Measurements from ENCODE around the gene TSPAN11.
"Not testable (repeated sequence)": the region's sequence is repeated elsewhere in the genome, so short reads cannot be mapped to it uniquely, and the experiment has no call there.

TSPAN11 gene

DNA sequence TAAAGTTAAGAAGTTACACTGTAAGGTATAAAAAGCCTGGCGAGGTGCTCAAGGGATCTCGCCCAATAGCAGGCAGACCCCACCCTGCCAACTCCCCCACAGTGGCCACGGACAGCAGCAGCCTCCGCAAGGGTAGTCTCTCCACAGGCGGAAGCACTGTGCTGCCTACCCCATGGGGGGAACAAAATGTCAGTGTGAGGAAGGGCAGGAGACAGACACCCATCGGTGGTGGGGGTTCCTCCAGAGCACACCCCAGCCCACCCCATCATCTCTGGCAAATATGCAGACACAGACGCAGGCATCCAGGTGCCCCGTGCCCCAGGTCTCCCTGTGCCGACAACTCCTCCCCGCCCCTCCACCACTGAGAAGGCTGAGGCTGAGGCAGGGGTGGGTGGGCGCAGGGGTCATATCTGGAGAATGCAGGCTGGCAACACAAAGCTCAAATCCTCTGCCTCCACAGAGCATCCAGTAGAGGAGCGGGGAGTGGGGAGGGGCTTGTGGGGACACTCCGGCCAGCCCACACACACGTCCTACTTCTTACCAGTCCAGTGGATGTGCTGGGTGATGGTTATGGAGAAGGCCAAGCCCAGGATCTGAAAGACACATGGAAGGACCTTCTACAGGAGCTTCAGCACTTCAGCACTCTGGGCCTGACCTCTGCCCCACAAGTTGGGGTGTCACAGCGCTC is 78.9 kb downstream of the TSPAN11 start:
- no peak for DNase-seq

DNA sequence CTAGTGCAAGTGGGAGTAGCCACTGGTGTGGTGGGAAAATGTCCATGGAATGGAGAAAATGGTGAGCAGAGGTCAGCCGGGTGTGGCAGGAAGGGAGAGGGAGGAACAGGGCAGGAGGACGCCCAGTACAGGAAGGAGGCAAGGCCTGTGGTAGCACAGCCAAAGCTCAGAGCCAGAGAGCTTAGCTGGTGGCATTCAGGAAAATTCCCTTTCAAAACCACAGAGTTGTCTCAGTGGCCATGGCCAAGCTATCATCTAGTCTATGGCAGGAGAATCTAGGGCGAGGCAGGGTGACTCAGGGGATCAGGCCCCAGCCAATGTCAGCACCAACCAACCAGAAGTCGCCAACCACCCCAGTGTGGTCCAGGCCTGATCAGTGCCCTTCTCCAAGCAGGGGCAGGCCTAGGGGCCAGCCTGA is 79.4 kb downstream of the TSPAN11 start:
- no peak for DNase-seq

DNA sequence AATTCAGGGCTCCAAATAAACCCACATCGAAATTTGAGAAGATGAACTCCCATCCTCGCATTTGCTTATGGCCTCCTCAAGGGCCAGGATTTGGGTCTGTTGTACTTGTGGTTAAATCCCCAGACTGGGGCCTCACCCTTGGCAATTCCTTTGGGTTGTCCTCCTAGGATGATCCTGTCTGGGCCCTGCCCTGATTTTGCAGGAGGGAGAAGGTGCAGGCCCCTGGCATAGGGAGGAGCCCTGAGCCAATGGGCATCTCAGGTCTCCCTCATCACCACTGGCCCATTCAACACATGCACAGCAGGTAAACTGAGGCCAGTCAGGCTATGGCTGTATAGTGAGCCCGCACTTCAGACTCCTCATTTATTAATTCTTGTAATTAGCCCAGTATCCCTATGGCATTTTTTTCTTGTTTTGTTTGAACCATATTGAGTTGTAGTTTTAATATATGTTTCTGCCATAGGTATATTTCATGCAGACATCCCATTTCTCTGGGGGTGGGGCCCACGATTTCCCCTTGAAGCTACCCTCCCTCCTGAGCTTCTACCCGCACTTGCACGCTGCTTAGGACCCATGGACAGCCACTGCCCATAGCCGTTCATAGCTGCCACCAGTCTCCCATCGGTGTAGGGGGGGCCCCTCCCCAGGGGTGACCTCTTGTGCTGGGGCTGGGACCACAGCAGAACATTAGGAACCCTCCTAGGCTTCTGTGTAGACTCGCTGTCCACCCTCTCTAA is 80.0 kb downstream of the TSPAN11 start:
- DNase-seq: no peak

DNA sequence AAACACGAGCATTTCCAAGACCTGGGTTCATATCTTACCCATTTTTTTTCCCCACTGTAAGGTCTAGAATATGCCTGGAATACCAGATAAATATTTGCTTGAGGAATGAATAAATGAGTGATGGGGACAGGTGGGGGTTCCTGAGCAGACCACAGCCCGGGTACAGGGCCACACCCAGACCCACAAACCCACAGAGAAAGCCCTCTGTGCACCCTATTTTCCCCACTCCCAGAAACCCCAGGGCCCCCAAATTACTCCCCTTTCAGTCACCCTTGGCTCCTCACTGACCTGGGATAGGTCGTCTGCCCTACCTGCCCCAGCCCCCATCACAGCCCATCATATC is 80.6 kb downstream of the TSPAN11 start:
- DNase-seq: no peak

DNA sequence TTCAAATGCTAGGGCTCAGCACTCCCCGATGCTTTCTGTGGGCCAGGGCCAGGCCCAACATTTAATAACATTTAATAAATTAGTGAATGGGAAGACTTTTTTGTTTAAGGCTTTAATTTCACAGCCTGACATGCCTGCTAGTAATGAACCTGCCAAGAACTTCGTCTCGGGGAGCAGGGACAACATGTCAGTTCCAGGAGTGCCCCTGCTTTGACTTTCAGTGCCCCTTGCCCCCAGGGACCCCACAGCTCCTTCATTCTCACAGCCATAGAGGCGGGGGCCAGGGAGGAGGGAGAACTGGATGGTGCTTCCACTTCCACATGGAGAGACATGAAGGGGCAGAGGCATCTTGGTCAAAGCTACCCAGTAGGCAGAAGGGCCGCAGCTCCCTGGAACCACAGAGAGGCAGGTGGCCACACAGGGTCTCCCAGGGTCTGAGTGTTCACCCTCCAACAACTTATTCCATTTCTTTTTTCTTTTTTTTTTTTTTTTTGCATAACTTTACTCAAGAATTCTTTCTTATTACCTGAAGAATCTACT is 81.2 kb downstream of the TSPAN11 start:
- no peak for DNase-seq

DNA sequence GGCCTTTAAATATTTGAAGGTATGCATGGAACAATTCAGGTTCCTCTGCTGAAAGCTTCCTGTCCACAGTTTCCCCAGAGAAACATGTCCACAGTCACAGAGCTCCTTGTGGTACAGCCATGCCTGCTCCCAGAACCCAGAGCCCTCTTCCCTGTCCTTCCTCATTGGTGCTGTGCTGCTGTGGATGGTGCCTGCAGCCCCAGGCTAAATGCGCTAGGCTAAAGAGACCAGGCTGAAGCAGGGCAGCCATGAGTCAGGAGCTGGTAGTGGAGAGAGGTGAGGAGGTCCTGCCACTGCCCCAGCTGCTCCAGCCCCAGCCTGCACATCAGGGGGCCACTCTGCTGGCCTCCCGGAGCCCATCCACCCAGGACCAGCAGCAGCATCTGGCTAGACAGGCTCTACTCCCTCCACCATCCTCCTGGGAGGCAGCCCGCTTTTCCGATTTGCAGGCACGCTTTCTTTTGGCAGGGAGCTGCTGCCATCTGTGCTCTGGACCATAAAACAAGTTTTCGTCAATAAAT is 81.8 kb downstream of the TSPAN11 start:
- DNase-seq: no peak

DNA sequence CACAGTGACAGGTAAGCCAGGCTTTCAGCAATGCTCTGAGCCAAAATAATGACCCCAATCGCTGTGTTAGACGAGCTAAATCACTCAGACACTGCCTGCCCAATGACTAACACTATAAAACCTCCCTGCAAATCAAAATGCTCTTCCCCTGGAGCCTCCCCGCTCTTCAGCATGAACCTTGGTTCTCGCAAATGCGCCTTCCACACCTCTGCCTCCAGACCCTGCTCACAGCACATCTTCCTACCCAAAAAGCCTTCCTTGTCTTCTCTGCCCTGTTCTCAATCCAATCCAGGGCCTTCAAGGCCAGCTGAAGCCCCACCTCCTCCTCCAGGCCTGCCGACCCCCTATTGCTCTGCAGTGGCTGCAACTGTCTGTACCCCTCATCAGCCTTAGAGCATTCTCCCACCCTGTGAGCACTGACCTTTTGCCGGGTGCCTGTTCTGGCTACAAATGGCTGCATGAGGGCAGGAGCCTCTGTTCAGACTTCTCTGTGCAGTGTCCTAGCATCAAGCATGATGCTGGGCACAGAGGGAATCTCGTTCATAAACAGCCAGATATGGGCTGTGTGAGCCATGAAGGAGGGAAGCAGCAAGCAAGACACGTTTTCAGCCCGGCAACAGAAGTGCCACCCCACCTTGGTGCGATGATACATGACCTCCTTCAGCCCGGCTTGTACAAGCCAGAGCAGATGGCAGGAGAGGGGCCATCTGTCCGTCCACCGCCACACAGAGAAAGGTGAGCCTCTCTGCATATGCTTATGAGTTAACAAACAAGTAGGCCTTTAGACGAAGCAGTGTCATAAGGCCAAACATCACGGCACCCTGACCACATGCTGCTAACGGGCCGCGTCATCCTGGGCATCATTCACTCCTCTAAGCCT is 82.7 kb downstream of the TSPAN11 start:
- DNase-seq: no peak

DNA sequence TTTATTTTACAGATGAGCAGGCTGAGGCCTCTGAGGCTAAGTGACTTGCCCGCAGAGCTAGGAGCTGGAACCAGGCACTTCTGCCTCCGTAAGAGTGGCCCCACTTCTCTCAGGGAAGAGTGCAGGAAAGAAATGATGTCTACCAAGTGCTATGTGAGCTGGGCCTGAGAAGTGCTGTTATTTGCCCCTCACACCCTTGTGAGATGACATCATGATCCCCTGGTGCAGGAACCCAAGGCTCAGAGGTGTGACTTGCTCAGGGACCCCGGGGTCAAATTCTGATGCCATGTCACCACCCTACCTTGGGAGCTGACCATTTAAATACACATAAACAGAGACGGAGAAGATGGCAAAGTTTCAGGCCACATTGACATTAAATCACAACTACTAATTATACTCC is 83.4 kb downstream of the TSPAN11 start:
- DNase-seq: no peak

DNA sequence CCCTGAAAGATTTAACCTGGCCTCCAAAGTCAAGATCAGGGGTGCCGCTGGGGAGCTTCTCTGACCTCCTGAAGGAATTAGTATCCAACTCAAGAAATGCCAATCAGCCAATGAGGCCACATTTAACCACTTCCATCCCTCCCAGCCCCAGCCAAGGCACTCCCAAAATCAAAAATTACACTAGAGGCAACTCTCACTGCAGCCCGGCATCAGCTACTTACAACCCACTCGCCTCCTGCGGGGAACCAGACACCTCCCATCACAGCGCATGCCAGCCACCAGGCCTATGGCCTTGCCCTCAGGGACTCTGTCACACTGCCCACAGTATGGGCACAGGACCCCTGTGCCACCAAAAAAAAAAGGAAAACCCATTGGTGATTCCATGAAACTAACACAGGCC is 84.8 kb downstream of the TSPAN11 start:
- no peak for DNase-seq

DNA sequence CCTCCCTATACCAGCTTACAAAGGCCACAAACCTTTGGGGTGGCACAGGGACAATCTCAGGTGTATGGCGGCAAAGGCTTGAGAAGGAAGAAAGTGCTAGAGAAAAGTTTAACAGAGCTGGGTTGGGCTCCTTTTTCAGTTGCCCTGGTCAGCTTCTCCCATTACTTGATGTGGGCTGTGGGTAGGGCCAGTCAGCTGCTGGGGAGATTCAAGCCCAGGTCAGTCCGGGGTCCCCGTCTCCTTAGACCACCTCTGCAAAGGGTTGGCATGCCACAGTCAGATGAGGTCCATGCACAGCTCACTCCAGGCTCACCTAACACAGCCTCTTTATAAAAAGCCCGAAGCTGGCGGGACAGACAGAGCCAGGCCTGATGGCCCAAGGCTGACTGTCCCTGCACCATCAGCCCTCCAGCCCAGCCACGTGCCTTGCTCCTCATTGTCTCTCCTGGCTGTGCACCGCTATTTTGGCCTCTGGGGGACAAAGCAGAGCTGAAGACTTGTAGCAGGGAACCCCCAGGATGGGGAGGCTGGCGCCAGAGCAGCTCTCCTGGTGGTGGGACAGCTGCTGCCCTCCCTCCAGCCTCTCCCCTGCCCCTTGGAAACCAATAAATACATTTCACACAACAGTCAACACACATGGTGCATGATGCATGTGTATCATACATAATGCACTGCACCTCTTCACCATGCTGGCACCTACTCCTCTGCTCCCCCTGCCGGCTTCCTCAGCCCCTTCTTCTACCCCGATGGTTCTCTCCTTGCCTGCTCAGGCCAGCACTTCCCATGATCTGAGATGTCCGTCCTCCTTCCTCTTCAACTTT is 85.4 kb downstream of the TSPAN11 start:
- DNase-seq: no peak

DNA sequence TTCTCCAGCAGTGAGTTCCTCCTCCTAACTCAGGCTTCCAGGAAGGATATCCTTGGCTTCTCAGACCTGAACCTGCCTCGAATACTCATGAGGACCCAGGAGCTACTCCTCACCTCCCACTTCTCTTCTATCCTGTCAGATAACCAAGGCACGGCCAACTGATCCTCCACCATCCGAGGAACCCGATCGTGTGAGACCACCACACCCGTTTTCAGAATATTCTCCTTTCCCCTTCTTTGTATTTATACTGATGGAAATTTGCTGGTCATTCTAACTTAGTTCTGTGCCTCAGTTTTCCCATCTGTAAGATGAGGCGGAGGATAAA is 86.0 kb downstream of the TSPAN11 start:
- DNase-seq: not testable (repeated sequence)

DNA sequence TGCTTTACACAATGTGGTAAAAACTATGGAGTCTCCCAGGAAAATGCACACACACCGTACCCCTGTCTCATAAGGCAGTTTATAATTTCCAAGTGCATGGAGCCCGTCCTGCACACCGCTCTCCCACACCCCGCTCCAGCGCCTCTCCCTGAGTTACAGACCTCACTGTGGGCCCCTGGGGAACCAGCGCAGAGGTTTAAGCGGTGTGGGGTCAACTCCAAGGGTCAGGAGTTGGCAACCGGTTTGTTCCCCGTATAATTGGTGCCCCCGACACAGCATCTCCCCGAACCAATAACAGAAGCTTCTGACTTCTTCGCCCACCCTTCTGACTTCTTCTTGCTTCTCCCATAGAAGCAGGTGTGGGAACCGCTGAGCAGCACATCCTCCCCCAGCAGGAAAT is 88.7 kb downstream of the TSPAN11 start:
- DNase-seq: no peak

DNA sequence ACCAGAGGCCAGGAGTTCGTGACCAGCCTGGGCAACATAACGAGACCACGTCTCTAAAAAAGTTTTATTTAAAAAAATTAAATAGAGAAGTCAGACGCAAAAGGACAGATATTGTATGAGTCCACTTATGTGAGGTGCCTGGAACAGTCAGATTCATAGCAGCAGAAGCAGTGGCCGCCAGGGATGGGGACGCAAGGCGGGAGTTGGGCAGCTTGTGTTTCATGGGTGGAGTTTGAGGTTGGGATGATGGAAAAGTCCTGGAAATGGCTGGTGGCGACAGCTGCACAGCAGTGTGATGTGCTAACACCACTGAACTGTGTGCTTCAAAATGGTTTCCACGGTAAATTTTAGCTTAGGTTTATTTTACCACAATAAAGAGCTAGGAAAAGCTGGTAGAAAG is 89.5 kb downstream of the TSPAN11 start:
- DNase-seq: no peak

DNA sequence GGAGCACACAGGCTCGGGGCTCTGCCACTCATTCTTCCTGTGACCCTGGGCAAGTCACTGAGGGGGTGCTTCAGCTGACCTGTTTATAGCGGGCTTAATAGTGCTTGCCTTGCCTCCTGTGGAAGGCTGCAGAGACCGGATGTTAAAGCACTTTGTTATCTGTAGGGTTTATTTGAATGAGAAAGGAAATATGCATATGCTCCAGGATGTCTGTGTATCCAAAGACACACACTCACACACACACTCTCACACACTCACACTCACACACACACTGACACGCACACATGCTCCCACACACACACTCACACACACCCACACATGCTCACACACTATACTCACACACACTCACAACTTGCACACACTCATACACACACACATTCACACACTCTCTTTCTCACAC is 91.0 kb downstream of the TSPAN11 start:
- DNase-seq: no peak

DNA sequence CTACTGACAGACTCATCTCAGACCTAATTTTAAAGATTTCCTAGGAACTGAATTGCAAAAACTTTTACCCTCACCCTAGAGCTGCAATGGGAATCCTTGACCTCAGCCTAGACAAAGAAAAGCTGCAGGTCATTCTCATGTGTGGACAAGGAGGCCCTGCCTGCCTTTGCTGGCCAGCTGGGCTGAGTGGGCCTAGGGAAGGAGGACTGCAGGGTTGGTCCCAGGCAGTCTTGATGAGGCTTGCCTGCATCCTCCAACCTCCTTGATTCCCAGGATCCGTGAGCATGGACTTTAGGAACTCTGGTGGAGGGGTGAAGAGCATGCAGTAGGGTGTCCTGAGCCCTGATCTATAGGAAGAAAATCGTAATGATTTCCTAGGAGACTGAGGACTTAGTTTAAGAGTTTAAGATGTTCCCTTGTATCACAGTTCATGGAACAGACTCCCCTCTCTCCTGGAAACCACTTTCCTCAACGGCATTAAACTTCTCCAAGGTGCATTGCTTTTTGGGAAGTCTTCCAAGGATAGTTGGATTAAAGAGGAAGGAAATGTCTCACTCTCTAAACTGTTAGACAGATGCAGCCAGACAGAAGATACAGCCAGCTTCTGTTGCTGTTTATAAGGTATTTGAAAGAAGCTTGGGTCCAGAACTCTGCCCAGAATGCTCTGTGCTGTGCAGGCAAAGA is 91.7 kb downstream of the TSPAN11 start:
- DNase-seq: no peak

DNA sequence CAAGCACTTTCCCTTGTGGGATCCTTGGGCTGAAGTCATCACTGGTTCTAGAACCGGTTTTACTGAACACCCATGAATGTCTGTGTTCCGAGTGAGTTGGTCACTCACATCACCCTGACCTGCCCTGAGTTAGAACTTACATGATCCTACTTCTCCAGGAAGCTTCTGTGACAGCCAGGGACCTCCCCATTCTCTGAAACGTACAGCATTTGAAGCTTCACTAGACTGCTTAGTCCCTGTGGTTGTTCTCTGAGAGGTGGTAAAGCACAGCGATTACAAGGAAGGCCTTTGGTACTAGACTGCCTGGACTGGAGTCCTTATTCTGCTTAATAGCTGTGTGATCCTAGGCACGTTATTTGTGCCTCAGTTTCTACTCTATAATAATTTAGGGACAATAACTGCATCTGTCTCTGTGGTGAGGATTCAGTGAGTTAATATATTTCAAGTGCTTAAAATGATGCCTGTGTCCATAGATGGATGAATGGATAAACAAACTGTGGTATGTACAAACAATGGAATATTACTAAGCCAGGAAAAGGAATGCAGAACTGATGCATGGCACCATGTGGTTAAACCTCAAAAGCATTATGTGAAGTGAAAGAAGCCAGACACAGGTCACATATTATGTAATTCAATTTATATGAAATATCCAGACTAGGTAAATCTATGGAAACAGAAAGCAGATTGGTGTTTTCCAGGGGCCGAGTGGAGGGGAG is 92.4 kb downstream of the TSPAN11 start:
- DNase-seq: no peak

DNA sequence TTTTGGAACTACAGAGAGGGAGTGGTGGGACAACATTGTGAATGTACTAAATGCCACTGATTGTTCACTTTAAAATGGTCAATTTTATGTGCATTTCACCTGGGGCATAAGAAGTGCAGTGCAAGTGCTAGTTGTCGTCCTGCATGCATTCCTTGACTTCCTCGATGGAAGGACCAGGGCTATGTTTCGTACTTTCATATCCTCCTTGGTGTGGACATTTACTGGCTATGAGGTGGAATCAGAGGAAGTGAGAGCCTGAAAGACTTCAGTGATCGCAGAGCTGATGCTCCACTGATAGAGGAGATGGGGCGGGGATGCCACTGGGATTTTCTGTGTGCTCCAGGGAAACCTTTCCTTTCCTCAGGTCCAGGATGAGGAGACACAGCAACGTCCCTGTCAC is 93.0 kb downstream of the TSPAN11 start:
- no peak for DNase-seq

DNA sequence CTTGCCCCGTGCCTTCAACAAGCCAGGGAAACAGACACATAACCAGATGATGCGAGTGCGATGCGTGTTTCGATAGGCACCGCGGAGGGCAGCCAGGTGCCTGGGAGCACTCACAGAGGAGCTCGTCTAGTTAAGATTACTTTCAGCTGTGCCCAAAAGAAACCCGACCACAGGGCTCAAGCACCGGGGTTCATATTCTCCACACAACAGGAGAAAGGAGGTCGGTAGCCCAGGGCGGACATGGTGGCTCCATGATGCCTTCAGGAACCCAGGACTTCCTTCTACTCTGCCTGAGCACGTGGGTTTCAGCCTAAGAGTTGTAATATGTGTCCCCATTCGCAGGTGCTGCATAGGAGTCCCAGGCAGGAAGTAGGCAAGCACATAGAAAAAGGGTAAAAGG is 93.4 kb downstream of the TSPAN11 start:
- DNase-seq: no peak

DNA sequence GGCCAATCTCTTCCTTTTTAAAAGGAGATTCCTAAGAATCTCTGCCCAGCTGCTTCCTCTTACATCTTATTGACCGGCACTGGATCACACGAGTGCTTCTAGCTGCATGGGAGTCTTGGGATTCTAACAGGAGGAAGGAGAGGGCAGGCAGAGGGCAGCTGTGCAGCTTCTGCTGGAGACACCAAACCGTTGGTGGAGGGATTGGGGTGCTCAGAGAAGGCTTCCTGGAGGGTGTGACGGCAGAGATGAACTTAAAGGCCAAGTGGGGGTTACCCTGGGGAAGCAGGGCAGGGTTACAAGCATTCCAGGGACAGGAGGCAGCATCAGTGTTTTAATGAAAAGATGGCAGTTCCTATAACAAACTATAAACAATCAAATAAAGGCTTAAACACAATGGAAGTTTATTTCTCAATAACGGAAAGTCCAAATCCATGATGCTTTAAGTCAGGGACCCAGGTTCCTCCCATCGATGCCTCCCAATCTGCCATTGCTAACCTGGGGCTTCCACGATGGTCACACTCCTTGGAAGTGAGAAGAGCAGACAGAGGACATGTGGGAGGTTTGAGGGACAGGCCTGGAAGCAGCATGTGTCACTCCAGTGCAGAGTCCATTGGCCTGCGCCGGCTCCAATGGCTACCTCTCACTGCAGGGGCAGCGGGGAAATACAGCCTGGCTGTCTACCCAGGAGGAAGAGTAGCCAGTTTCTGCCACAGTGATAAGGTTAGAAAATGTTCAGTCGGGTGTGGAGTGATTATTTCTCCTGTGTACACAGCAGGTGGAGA is 94.0 kb downstream of the TSPAN11 start:
- no peak for DNase-seq

DNA sequence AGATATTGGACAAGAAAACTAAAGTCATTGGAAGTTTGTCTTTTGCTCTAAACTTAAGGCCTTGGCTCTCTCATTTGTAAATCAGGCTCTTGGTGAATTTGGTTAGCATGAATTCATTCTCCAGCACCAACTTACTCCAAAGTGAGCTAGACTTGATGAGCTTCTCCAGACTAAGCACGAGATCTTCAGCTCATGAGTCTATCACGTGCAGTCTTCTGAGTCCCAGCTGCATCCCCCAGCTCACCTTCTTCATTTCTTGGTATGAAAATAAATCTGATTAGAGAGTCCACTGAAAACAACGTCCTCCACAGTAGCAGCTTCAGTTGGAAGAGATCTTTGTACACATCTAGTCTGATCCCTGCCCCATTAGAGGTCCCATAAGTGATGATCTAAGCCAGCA is 94.6 kb downstream of the TSPAN11 start:
- DNase-seq: no peak
